HL-60 (cell line): Measurements from ENCODE around the gene ZYG11B.
"Not testable (repeated sequence)": the region's sequence is repeated elsewhere in the genome, so short reads cannot be mapped to it uniquely, and the experiment has no call there.

Source experiments
- DNase-seq, 2 experiments: peaks; one replicate each; pipeline ENCODE4 v3.0.0-alpha.2; 2010 to 2020; ENCODE audit warnings: low read depth in 1 of 2, low spot score in 1 of 2
- H3K27ac ChIP-seq: fragments of 250-450 bp; sonication (Bioruptor Pico); replicated peaks from 2 replicates; pipeline ENCODE4 v1.5.1; 2020; ENCODE audit warnings: mild to moderate bottlenecking, moderate library complexity
- H3K27me3 ChIP-seq: fragments of 250-450 bp; sonication (Bioruptor Pico); 2 replicates; pipeline ENCODE4 v1.5.1; 2021; ENCODE audit warnings: mild to moderate bottlenecking, moderate library complexity; ENCODE audit not compliant: insufficient read depth, poor library complexity, severe bottlenecking
- H3K4me3 ChIP-seq: replicated peaks from 2 replicates; pipeline ENCODE4 v1.5.1; 2011; ENCODE audit warnings: mild to moderate bottlenecking, control low read depth, low read length; ENCODE audit not compliant: insufficient read depth
- GABPA ChIP-seq: IDR thresholded peaks from 2 replicates; pipeline ENCODE4 v1.6.1; 2012; ENCODE audit warnings: low read depth
- POLR2AphosphoS5 ChIP-seq: IDR thresholded peaks from 2 replicates; pipeline ENCODE4 v1.6.1; 2012; ENCODE audit warnings: low read depth
- SPI1 ChIP-seq: IDR thresholded peaks from 2 replicates; pipeline ENCODE4 v1.6.1; 2012; ENCODE audit warnings: low read depth, mild to moderate bottlenecking, borderline replicate concordance
- TF ChIP-seq, protein P1 (sequence below): IDR thresholded peaks from one replicate; pipeline ENCODE4 v1.5.1; 2011; ENCODE audit warnings: low read length, control low read depth, inconsistent platforms; ENCODE audit not compliant: insufficient read depth
- TF ChIP-seq, protein P2 (sequence below): IDR thresholded peaks from 2 replicates; pipeline ENCODE4 v1.6.1; 2012; ENCODE audit warnings: low read depth; ENCODE audit not compliant: insufficient replicate concordance

ZYG11B gene

DNA sequence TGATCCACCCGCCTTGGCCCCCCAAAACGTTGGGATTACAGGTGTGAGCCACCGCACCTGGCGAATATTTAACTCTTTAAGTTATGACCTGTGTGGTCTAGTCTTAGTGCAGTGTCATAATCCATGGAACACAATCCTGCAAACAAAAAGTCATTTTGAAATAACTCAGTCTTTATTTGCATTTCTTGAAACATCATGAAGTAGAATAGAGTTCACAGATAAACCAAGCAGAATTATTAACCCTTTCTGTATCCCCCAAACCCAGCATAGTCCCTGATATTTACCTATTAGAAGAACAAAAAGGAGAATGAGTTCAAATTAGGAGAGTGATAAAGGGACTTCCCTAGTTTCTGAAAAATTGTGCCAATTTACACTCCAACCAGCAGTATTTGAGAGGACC is 19.9 kb downstream of the ZYG11B start:
- DNase-seq: no peak
- Histone ChIP-seq H3K4me3 (no peak overlapping the region), H3K27me3 (no peaks in the 10 kb centered on the region), H3K27ac (no peak overlapping the region)
- TF ChIP-seq POLR2AphosphoS5: no peak
- TF ChIP-seq, protein P1, sequence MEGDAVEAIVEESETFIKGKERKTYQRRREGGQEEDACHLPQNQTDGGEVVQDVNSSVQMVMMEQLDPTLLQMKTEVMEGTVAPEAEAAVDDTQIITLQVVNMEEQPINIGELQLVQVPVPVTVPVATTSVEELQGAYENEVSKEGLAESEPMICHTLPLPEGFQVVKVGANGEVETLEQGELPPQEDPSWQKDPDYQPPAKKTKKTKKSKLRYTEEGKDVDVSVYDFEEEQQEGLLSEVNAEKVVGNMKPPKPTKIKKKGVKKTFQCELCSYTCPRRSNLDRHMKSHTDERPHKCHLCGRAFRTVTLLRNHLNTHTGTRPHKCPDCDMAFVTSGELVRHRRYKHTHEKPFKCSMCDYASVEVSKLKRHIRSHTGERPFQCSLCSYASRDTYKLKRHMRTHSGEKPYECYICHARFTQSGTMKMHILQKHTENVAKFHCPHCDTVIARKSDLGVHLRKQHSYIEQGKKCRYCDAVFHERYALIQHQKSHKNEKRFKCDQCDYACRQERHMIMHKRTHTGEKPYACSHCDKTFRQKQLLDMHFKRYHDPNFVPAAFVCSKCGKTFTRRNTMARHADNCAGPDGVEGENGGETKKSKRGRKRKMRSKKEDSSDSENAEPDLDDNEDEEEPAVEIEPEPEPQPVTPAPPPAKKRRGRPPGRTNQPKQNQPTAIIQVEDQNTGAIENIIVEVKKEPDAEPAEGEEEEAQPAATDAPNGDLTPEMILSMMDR: no peak
- no peak for TF ChIP-seq GABPA
- no peak for TF ChIP-seq SPI1
- TF ChIP-seq, protein P2, sequence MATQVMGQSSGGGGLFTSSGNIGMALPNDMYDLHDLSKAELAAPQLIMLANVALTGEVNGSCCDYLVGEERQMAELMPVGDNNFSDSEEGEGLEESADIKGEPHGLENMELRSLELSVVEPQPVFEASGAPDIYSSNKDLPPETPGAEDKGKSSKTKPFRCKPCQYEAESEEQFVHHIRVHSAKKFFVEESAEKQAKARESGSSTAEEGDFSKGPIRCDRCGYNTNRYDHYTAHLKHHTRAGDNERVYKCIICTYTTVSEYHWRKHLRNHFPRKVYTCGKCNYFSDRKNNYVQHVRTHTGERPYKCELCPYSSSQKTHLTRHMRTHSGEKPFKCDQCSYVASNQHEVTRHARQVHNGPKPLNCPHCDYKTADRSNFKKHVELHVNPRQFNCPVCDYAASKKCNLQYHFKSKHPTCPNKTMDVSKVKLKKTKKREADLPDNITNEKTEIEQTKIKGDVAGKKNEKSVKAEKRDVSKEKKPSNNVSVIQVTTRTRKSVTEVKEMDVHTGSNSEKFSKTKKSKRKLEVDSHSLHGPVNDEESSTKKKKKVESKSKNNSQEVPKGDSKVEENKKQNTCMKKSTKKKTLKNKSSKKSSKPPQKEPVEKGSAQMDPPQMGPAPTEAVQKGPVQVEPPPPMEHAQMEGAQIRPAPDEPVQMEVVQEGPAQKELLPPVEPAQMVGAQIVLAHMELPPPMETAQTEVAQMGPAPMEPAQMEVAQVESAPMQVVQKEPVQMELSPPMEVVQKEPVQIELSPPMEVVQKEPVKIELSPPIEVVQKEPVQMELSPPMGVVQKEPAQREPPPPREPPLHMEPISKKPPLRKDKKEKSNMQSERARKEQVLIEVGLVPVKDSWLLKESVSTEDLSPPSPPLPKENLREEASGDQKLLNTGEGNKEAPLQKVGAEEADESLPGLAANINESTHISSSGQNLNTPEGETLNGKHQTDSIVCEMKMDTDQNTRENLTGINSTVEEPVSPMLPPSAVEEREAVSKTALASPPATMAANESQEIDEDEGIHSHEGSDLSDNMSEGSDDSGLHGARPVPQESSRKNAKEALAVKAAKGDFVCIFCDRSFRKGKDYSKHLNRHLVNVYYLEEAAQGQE: no peak

DNA sequence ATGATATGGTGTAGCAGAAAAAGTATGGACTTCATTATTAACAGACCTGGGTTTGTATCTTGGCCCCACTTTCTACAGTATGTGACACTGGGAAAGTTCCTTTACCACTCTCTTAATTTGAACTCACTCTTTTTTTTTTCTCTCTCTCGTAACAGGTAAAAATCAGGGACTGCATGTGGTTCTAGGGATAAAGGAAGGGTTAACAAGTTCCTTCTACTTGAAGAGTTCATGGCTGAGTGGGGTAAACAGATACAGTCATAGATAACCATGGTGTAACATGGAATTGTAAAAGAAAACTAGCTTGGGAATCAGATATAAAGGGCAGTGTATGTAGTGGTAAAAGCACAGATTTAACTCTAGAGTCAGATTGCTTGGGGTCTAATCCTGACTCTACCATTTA is 21.2 kb downstream of the ZYG11B start:
- no peak for DNase-seq
- TF ChIP-seq SPI1 (no peak), GABPA (no peak), POLR2AphosphoS5 (no peak)
- TF ChIP-seq, protein P2: no peak
- TF ChIP-seq, protein P1: no peak
- no peak overlapping the region for H3K4me3 ChIP-seq
- no peaks in the 10 kb centered on the region for H3K27me3 ChIP-seq
- no peak overlapping the region for H3K27ac ChIP-seq

DNA sequence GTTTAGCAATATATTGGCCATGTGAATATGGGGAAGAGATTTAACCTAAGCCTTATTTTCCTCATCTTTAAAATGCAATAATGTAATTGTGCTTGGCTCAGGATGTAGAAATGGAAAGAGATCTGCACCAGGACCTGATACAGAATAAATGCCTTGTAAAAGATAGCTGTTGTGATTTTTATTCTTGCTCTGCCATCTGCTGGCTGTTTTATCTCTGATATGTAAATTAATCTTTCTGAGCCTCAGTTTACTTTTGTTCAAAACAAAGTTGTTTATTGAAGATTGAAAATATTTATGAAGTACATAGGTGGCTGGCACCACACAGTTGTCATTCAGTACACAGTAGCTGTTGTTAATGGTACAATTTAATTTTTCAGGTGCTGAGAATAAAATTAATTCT is 21.9 kb downstream of the ZYG11B start:
- TF ChIP-seq POLR2AphosphoS5: no peak
- TF ChIP-seq, protein P1: no peak
- TF ChIP-seq GABPA: no peak
- TF ChIP-seq, protein P2: no peak
- no peak for TF ChIP-seq SPI1
- DNase-seq: no peak
- Histone ChIP-seq H3K27ac (no peak overlapping the region), H3K4me3 (no peak overlapping the region), H3K27me3 (no peaks in the 10 kb centered on the region)

DNA sequence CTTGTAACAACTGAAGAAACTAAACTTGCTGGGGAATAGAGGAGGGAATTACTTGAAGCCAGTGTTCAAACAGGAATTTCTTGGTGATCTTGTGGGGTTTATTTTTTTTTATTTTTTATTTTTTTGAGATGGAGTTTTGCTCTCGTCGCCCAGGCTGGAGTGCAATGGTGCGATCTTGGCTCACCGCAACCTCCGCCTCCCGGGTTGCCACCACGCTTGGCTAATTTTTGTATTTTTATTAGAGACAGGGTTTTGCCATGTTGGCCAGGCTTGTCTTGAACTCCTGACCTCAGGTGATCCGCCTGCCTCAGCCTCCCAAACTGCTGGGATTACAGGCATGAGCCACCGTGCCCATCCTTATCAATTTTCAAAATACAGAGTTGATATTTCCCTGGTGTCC is 23.2 kb downstream of the ZYG11B start:
- not testable (repeated sequence) for H3K4me3 ChIP-seq, H3K27me3 ChIP-seq, H3K27ac ChIP-seq, DNase-seq

DNA sequence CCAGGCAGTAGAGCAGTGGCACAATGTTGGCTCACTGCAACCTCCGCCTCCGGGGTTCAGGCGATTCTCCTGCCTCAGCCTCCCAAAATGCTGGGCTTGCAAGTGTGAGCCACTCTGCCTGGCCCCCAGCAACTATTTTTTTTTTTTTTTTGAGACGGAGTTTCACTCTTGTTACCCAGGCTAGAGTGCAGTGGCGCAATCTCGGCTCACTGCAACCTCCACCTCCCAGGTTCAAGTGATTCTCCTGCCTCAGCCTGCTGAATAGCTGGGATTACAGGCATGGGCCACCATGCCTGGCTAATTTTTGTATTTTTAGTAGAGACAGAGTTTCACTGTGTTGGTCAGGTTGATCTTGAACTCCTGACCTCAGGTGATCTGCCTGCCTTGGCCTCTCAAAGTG is 23.9 kb downstream of the ZYG11B start:
- H3K4me3 ChIP-seq, DNase-seq, H3K27ac ChIP-seq, H3K27me3 ChIP-seq: not testable (repeated sequence)
